ENCODE results near the gene OR4D6. TPM values are rescaled to one million over a fixed set of nuclear protein-coding genes. Genes with fewer than 3 reads are reported as not detected.
A peak's percentile ranks its signal among the peaks of the same experiment; 100 is the strongest.
"Not testable (repeated sequence)": the region's sequence is repeated elsewhere in the genome, so short reads cannot be mapped to it uniquely, and the experiment has no call there.

OR4D6 gene
- not detected for total RNA-seq

DNA sequence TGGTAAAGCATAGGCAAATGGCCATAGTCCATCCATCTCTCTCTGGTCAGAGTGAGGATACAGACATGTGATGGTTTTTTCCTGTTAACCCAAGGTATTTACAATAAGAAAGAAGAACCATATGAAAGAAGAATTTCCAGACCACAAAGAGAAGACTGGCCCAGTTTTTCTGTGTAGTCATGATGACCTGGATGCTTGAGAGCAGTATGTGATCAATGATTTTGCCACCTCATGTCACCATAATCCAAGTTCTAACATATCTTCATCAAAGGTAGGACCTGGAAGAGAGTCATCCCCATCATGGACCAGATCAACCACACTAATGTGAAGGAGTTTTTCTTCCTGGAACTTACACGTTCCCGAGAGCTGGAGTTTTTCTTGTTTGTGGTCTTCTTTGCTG is at the start of gene OR4D6:
Gene OR4D6 (plus strand): TSS at position 301 of the 400 bp plus-strand sequence. CDS start 0 bp downstream, at position 301.
- ATAC-seq (no peak), DNase-seq (ENCODE audit: low spot score in 2 of 2) (no peak)
- no peaks in the 10 kb centered on the region for H3K36me3 Mint-ChIP-seq
- no peak within 1 kb of the TSS for H3K27ac Mint-ChIP-seq
- H3K9me3 Mint-ChIP-seq: no peaks in the 10 kb centered on the region

DNA sequence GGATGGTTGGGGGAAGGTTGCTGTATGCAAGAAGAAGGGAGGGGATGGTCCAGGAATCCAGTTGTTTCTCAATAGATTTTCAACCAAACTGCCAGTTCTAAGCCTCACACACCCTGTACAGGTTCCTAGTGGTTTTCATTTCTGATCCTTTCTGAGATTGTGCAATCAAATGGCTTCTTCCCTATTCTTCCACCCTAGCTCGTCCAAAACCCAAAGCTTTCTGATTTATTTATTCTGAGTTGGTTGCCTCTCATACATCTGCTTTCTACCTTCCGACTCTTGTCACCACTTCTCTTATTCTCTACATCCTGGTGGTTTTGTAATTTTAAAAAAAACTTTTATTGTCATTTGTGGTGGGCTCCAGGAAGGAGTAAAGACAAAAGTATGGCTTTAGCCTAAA is 43.1 kb upstream of the OR4D6 start:
- H3K36me3 Mint-ChIP-seq: no peaks in the 10 kb centered on the region
- no peak overlapping the region for H3K27ac Mint-ChIP-seq
- no peak for ATAC-seq
- DNase-seq (ENCODE audit: low spot score in 2 of 2): no peak
- no peaks in the 10 kb centered on the region for H3K9me3 Mint-ChIP-seq

DNA sequence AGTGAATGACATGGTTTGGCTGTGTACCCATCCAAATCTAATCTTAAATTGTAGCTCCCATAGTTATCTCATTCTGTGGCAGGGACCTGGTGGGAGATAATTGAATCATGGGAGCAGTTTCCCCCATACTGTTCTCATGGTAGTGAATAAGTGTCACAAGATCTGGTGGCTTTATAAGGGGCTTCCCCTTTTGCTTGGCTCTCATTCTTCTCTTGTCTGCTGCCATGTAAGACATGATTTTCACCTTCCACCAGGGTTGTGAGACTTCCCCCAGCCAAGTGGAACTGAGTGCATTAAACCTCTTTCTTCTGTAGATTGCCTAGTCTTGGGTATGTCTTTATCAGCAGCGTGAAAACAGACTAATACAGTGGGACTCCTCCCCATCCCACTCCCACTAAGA is 41.6 kb upstream of the OR4D6 start:
- H3K27ac Mint-ChIP-seq: no peak overlapping the region
- no peaks in the 10 kb centered on the region for H3K9me3 Mint-ChIP-seq
- DNase-seq (ENCODE audit: low spot score in 2 of 2): no peak
- ATAC-seq: no peak
- H3K36me3 Mint-ChIP-seq: no peaks in the 10 kb centered on the region

DNA sequence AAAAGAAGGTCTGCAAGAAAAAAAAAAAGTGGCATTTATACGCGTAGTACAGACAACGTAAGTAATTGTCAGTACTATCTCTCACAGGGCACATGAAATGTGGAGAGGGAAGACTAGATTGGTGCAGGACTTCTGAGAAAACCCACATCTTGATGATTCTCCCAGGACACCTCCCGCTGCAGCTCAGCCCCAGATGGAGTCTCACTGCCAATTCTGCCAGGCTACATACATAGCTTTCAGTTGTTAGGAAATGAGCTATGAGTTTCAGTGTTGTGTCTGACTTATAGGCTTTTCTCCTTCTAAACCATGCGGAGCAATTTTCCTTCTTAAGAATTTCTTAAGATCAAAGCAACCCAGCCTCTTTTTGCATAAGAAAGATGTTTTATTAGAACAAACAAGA is 40.1 kb upstream of the OR4D6 start:
- H3K36me3 Mint-ChIP-seq: no peaks in the 10 kb centered on the region
- ATAC-seq: no peak
- DNase-seq (ENCODE audit: low spot score in 2 of 2): no peak
- no peaks in the 10 kb centered on the region for H3K9me3 Mint-ChIP-seq
- H3K27ac Mint-ChIP-seq: no peak overlapping the region

DNA sequence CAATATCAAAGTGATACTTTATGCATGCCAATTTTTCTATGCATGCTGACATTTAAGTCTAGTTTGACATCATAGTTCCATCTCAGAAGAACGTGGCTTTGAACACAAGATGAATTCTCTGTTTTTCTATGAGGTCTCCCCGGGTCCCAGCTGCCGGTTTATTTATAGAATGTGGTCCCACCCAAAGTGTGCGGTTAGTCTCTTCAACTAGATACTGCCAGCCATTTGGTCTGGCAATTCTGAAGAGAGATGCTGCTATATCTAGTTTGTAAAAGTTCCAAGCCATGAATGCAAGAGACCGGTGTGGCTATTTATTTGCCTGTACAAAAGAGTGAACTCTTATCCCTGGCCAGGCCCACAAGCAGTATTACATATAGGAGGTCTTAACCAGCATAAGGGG is 39.7 kb upstream of the OR4D6 start:
- Mint-ChIP-seq H3K9me3 (no peaks in the 10 kb centered on the region), H3K36me3 (no peaks in the 10 kb centered on the region), H3K27ac (no peak overlapping the region)
- DNase-seq (ENCODE audit: low spot score in 2 of 2): no peak
- no peak for ATAC-seq

DNA sequence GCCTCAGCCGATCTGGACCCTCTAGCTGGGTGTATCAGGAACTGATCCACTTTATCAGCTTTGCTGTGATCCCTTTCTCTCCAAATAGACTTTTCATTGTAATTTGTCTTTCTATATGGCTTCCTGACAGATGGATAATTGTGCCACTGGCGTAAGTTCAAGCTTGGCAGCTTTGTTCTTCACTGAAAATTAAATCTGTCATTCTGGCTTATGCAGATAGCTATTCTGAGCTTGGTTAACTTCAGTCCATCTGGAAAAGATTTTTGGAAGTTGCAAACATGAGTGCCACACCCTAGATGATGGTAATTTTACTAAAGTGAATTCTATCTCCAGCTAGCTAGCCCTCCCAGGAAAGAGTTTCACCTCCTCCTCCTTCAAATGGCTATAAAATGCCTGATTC is 38.6 kb upstream of the OR4D6 start:
- no peaks in the 10 kb centered on the region for H3K36me3 Mint-ChIP-seq
- ATAC-seq: no peak
- no peak for DNase-seq (ENCODE audit: low spot score in 2 of 2)
- H3K9me3 Mint-ChIP-seq: no peaks in the 10 kb centered on the region
- no peak overlapping the region for H3K27ac Mint-ChIP-seq

DNA sequence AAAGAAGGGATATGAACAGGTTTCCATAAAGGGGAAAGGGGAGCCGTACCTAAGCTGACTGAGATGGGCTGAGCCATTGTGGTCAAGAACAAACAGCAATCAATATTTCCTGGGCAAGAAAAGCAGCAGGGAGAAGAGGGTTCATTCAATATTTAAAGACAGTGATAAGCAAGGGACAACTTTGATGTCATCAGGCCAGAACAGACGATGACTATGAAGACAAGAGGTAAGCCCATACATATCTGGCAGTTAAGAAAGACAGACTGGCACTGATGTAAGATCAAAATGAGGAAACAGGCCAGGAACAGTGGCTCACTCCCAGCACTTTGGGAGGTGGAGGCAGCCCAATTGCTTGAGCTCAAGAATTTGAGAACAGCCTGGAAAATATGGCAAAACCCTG is 32.9 kb upstream of the OR4D6 start:
- ATAC-seq (no peak), DNase-seq (ENCODE audit: low spot score in 2 of 2) (no peak)
- Mint-ChIP-seq H3K36me3 (no peaks in the 10 kb centered on the region), H3K27ac (no peak overlapping the region), H3K9me3 (no peaks in the 10 kb centered on the region)

DNA sequence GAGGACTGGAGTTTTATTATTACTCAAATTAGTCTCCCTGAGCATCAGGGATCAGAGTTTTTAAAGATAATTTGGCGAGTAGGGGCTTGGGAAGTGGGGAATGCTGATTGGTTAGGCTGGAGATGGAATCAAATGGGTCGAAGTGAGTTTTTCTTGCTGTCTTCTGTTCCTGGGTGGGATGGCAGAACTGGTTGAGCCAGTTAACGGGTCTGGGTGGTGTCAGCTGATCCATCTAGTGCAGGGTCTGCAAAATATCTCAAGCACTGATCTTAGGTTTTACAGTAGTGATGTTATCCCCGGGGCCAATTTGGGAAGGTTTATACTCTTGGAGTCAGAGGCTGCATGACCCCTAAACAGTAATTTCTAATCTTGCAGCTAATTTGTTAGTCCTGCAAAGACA is 31.6 kb upstream of the OR4D6 start:
- H3K36me3 Mint-ChIP-seq: no peaks in the 10 kb centered on the region
- H3K27ac Mint-ChIP-seq: no peak overlapping the region
- H3K9me3 Mint-ChIP-seq: no peaks in the 10 kb centered on the region
- ATAC-seq (no peak), DNase-seq (ENCODE audit: low spot score in 2 of 2) (no peak)

DNA sequence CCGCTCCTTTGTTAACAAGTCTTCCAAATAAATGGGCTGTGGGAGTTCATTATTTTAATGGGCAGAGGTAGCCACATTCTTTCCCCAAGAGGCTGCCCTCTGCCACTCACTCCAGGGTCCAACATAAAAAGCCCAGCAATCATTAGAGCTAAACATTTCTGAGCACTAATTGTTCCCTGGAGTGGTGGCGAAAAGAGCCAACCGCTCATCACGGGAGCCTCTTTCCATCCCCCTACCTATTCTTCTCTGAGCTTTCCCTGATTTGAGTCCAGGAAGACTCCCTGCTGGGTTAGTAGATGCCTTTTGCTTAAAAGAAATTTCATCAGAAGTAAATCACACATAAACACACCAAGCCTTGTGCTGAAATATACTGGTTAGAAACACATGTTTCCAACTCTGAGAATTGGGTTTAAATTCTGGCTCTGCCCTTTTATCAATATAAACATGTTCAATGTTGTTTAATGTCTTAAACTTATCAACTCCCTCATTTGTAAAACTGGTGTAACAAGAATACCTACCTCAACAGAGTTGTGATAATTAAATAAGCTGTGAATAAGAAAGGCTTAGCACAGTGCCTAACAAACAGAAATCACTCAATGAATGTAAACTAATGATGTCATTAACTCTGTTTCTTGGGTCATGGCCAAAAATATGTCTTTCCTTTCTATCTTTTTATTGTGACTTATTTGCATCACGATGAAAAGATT is 30.2 kb upstream of the OR4D6 start, which contains the start of gene OR5A2:
Gene OR5A2 (minus strand): TSS at position 53 of the 707 bp plus-strand sequence. CDS start 3,460 bp downstream, outside the sequence.
- DNase-seq (ENCODE audit: low spot score in 2 of 2) (no peak), ATAC-seq (no peak)
- Mint-ChIP-seq H3K36me3 (no peaks in the 10 kb centered on the region), H3K9me3 (no peaks in the 10 kb centered on the region), H3K27ac (no peak within 1 kb of the TSS)

DNA sequence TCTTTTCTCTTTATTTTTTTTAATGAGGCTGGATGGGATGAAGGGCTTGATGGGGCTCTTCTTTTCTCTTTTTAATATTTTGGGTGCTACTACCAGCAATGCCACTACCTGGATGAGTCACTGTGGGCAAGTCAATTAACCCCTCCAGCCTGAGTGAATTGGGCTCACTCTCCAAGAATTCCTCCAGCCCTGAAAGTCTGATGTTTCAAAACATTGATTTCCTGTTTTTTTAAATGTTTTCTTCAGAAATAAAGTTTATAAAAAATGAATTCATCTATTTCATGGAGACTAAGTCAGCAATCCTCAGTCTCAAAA is 29.7 kb upstream of the OR4D6 start:
- no peak overlapping the region for H3K27ac Mint-ChIP-seq
- ATAC-seq: no peak

DNA sequence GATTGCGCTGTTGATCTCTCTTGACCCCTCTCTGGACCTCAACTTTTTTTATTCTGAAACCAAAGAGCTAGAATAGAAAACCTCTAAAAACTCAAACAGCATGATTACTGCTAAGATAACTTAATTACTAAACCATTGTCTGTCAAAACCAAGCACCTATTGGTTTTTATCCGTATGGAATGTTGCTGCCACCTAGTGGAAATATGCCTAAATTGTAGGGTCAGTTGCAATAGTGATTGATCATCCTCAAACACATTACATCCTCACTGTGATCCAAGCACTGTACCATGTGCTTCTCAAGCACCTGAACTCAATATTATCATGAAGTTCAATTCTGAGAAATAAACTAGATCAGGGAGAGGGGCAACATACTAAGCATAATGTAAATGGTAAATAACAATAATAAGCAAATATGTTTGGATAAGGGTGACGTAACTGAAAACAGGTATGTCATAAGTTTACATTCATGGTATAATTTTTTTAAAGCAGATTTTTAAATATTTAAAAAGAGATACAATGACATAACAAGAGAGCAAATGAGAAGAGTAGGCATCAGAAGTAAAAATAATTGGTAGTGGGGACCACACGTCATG is 26.7 kb upstream of the OR4D6 start:
- H3K9me3 Mint-ChIP-seq: no peaks in the 10 kb centered on the region
- H3K36me3 Mint-ChIP-seq: no peaks in the 10 kb centered on the region
- no peak overlapping the region for H3K27ac Mint-ChIP-seq
- peak in 1 of 2 donors; percentile 54 for DNase-seq (ENCODE audit: low spot score in 2 of 2)
- ATAC-seq: peak; percentile 56 to 64

More for the DNA sequence above, 29.7 kb upstream of the OR4D6 start:
- no peaks in the 10 kb centered on the region for H3K9me3 Mint-ChIP-seq
- no peak for DNase-seq (ENCODE audit: low spot score in 2 of 2)
- H3K36me3 Mint-ChIP-seq: no peaks in the 10 kb centered on the region

DNA sequence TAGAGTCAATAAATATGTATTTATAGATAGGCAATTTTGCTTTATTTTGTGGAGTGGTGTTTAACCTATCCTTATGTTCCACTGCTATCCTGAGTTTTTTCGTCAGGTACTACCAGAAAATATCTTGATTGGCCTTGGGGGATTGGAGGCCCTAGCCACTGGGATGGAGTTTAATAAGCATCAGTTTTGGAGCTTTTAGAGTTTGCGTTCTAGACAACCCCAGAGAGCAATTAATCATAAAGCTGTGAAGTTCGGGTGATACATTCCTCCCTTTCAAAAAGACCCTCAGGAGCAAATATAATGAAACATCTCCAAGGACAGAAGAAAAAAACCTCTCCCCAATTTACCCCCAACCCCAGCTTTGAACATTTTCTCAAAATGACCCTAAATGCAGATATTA is 20.6 kb upstream of the OR4D6 start, which contains the start of gene OR5A1:
Gene OR5A1 (plus strand): TSS at position 301 of the 400 bp plus-strand sequence. CDS start 6,700 bp downstream, outside the sequence.
- DNase-seq (ENCODE audit: low spot score in 2 of 2): no peak
- no peaks in the 10 kb centered on the region for H3K36me3 Mint-ChIP-seq
- H3K9me3 Mint-ChIP-seq: no peaks in the 10 kb centered on the region
- ATAC-seq: no peak
- no peak within 1 kb of the TSS for H3K27ac Mint-ChIP-seq

DNA sequence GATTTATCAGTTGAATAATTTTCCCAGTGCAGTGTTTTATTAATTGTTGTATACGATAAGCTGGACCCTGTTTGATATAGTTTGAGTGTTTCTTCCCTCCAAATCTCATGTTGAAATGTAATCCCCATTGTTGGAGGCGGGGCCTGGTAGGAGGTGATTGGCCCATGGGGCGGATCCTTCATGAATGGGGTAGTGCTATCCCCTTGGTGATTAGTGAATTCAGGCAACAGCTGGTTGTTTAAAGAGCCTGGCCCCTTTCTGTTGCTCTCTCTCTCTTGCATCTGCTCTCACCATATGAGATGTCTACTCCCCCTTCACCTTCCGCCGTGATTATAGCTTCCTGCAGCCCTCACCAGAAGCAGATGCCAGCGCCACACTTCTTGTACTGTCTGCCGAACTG is 19.0 kb upstream of the OR4D6 start:
- no peaks in the 10 kb centered on the region for H3K9me3 Mint-ChIP-seq
- DNase-seq (ENCODE audit: low spot score in 2 of 2): no peak
- no peak overlapping the region for H3K27ac Mint-ChIP-seq

DNA sequence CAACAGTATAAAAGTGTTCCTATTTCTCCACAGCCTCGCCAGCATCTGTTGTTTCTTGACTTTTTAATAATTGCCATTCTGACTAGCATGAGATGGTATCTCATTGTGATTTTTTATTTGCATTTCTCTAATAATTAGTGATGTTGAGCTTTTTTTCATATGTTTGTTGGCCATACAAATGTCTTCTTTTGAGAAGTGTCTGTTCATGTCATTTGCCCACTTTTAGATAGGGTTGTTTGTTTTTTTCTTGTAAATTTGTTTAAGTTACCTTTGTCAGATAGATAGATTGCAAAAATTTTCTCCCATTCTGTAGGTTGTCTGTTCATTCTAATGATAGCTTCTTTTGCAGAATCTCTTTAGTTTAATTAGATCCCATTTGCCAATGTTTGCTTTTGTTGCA is 11.1 kb upstream of the OR4D6 start:
- not testable (repeated sequence) for H3K27ac Mint-ChIP-seq; H3K36me3 Mint-ChIP-seq; DNase-seq (ENCODE audit: low spot score in 2 of 2); H3K9me3 Mint-ChIP-seq; ATAC-seq

More for the DNA sequence above, 19.0 kb upstream of the OR4D6 start:
- ATAC-seq: no peak
- no peaks in the 10 kb centered on the region for H3K36me3 Mint-ChIP-seq

DNA sequence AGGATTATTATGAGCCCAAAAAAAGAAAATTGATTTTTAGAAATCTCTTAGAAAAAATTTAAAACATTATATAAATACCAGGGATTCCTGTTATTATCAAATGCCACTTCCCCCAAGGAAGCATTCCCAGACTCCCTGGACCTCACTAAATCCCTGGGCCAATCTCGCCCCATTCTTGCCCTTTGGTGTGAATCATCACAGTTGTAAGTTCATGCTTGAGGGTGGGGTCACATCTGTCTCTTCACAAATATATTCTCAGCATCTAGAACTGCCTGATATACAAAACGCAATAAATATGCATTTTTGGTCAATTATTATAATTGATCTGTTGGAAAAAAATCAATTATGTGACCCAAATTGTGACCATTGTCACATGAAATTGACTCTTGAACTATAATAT is 8.3 kb upstream of the OR4D6 start:
- Mint-ChIP-seq H3K9me3 (peaks cover 0 to 7% of the 10 kb centered on the region in 2 donors), H3K36me3 (no peaks in the 10 kb centered on the region), H3K27ac (no peak overlapping the region)
- ATAC-seq: no peak
- no peak for DNase-seq (ENCODE audit: low spot score in 2 of 2)

DNA sequence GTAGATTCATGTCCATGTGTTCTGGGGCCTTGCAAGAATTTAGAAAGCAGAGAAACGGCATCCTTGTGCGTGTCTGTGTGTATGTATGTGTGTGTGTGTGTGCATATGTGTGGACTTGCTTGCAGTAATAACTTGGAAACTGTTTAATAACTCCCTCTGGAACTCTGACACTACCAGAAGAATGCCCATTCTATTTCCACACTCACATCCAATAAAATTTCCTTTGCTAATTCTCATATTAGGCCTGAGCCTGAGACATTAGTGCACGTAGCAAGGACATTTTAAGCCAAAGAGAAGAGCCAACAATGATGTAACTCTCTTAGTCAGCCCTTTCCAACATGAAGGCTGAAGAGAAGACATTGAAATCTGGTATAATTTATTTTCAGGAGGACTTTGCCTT is 3.2 kb downstream of the OR4D6 start:
- no peak overlapping the region for H3K27ac Mint-ChIP-seq
- no peaks in the 10 kb centered on the region for H3K36me3 Mint-ChIP-seq
- DNase-seq (ENCODE audit: low spot score in 2 of 2): no peak
- ATAC-seq: no peak
- H3K9me3 Mint-ChIP-seq: no peaks in the 10 kb centered on the region

DNA sequence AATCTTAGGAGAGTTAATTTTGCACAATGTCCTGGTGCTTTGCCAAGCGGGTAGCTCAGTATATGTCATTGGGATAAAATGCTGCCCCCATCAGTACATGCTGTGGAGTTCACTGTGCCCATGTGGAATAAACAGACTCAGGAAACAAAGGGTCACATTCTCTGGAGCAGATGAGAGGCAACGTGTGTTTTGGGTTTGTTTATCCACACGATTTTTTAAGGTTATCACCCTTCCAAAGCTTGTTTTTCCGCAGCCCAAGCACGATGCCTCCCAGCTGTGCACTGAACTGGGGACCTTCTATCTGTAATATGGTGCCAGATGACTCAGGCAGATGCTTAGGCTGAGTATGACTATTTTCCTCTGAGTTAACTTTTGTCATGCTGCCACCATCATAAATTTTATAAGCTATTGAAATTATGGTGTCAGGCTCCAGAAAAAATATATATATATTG is 6.5 kb downstream of the OR4D6 start:
- Mint-ChIP-seq H3K9me3 (no peaks in the 10 kb centered on the region), H3K27ac (no peak overlapping the region), H3K36me3 (no peaks in the 10 kb centered on the region)
- ATAC-seq (no peak), DNase-seq (ENCODE audit: low spot score in 2 of 2) (no peak)

DNA sequence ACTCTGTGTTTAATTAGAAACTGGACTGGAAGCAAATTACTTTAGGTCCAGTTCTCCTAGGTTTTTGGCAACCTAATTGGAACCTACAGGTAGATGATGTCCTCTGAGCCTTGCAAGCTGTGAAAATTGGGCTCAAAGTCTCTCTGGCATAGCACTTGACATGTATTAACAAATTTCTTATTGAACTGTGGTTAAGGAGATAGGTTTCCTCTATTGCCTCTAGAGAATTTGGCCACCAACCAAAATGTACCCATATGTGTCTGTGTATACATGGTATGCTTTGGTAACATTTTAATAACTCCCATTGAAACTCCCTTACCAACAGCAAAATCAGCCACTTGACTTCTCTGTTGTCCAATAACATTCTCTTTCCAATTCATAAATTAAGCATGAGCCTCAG is 16.3 kb downstream of the OR4D6 start, which contains the start of gene OR4D10:
Gene OR4D10 (plus strand): TSS at position 301 of the 400 bp plus-strand sequence. CDS start 4,115 bp downstream, outside the sequence.
- no peaks in the 10 kb centered on the region for H3K9me3 Mint-ChIP-seq

More for the DNA sequence above, 16.3 kb downstream of the OR4D6 start, which contains the start of gene OR4D10:
- Mint-ChIP-seq H3K27ac (no peak within 1 kb of the TSS), H3K36me3 (no peaks in the 10 kb centered on the region)
- DNase-seq (ENCODE audit: low spot score in 2 of 2) (no peak), ATAC-seq (no peak)
